Ishikawa (cell line): ENCODE results near the gene CTTN.

Experiments
- CEBPB ChIP-seq: IDR thresholded peaks from 2 replicates; pipeline ENCODE4 v1.6.1; 2012
- EP300 ChIP-seq: IDR thresholded peaks from 2 replicates; pipeline ENCODE4 v1.6.1; 2012; ENCODE audit warnings: borderline replicate concordance
- TCF12 ChIP-seq: IDR thresholded peaks from 2 replicates; pipeline ENCODE4 v1.6.1; 2012; ENCODE audit warnings: low read depth
- YY1 ChIP-seq: IDR thresholded peaks from 2 replicates; pipeline ENCODE4 v1.6.1; 2012; ENCODE audit warnings: low read depth
- ZBTB7A ChIP-seq: IDR thresholded peaks from 2 replicates; pipeline ENCODE4 v1.6.1; 2012; ENCODE audit warnings: low read depth
- TF ChIP-seq, protein P1 (sequence below): IDR thresholded peaks from 2 replicates; pipeline ENCODE4 v1.6.1; 2012; ENCODE audit warnings: low read depth, mild to moderate bottlenecking
- TF ChIP-seq, protein P2 (sequence below): IDR thresholded peaks from 2 replicates; pipeline ENCODE4 v1.6.1; 2012
- TF ChIP-seq, protein P3 (sequence below): IDR thresholded peaks from 2 replicates; pipeline ENCODE4 v1.6.1; 2012

GRCh38 chr11:70433966-70434812 is 35.9 kb downstream of the CTTN start:
- TF ChIP-seq, protein P1, sequence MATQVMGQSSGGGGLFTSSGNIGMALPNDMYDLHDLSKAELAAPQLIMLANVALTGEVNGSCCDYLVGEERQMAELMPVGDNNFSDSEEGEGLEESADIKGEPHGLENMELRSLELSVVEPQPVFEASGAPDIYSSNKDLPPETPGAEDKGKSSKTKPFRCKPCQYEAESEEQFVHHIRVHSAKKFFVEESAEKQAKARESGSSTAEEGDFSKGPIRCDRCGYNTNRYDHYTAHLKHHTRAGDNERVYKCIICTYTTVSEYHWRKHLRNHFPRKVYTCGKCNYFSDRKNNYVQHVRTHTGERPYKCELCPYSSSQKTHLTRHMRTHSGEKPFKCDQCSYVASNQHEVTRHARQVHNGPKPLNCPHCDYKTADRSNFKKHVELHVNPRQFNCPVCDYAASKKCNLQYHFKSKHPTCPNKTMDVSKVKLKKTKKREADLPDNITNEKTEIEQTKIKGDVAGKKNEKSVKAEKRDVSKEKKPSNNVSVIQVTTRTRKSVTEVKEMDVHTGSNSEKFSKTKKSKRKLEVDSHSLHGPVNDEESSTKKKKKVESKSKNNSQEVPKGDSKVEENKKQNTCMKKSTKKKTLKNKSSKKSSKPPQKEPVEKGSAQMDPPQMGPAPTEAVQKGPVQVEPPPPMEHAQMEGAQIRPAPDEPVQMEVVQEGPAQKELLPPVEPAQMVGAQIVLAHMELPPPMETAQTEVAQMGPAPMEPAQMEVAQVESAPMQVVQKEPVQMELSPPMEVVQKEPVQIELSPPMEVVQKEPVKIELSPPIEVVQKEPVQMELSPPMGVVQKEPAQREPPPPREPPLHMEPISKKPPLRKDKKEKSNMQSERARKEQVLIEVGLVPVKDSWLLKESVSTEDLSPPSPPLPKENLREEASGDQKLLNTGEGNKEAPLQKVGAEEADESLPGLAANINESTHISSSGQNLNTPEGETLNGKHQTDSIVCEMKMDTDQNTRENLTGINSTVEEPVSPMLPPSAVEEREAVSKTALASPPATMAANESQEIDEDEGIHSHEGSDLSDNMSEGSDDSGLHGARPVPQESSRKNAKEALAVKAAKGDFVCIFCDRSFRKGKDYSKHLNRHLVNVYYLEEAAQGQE: no peak
- TF ChIP-seq ZBTB7A (no peak), YY1 (no peak), CEBPB (no peak), TCF12 (no peak), EP300 (no peak)
- TF ChIP-seq, protein P2, sequence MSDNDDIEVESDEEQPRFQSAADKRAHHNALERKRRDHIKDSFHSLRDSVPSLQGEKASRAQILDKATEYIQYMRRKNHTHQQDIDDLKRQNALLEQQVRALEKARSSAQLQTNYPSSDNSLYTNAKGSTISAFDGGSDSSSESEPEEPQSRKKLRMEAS: no peak
- TF ChIP-seq, protein P3, sequence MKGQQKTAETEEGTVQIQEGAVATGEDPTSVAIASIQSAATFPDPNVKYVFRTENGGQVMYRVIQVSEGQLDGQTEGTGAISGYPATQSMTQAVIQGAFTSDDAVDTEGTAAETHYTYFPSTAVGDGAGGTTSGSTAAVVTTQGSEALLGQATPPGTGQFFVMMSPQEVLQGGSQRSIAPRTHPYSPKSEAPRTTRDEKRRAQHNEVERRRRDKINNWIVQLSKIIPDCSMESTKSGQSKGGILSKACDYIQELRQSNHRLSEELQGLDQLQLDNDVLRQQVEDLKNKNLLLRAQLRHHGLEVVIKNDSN: no peak
